ENCODE data around the gene NOL3.

DNA sequence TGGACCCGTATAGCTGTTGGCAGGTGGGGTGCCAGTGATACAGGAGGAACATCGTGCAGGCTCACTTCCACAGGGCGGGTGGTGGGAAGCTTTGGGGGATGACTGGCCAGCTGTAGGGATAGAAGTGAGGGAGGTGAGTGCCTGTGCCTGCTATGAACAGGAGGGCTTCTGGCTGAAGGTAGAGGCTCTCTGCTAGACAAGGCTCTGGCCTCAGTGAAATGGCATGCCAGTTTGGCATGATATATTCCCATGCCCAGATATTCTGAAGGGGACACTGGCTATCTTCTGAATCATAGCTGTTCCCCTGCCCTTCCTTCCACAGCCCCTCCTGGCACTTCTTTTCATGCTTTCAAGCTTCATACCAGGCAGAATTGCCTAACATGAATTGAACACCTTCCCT, 41.5 kb upstream of the NOL3 start:
- TF ChIP-seq EP300 (IDR thresholded peaks at IDR 0.05) = no peak
- TF ChIP-seq, protein P1, sequence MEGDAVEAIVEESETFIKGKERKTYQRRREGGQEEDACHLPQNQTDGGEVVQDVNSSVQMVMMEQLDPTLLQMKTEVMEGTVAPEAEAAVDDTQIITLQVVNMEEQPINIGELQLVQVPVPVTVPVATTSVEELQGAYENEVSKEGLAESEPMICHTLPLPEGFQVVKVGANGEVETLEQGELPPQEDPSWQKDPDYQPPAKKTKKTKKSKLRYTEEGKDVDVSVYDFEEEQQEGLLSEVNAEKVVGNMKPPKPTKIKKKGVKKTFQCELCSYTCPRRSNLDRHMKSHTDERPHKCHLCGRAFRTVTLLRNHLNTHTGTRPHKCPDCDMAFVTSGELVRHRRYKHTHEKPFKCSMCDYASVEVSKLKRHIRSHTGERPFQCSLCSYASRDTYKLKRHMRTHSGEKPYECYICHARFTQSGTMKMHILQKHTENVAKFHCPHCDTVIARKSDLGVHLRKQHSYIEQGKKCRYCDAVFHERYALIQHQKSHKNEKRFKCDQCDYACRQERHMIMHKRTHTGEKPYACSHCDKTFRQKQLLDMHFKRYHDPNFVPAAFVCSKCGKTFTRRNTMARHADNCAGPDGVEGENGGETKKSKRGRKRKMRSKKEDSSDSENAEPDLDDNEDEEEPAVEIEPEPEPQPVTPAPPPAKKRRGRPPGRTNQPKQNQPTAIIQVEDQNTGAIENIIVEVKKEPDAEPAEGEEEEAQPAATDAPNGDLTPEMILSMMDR (IDR thresholded peaks at IDR 0.05) = no peak
- TF ChIP-seq POLR2A (IDR thresholded peaks at IDR 0.05) = no peak
